Measurements from ENCODE around the gene IDH3B. TPM values are rescaled to one million over a fixed set of nuclear protein-coding genes. Genes with fewer than 3 reads are reported as not detected.
A peak's percentile ranks its signal among the peaks of the same experiment; 100 is the strongest.

IDH3B gene
- total and polyA plus RNA-seq, 4 donors = 51.4 to 104 (median 59.2) TPM

- Histone ChIP-seq H3K4me3 (ENCODE audit: low read length in 2 of 2) (no peak overlapping the region), H3K27ac (ENCODE audit: low read depth in 1 of 2, low read length in 2 of 2) (no peak overlapping the region), H3K9me3 (ENCODE audit: control insufficient read depth, low read length) (no peaks in the 10 kb centered on the region), H3K4me1 (ENCODE audit: control insufficient read depth in 1 of 2, insufficient read depth in 2 of 2, low read length in 2 of 2) (no peaks in the 10 kb centered on the region), H3K36me3 (ENCODE audit: control insufficient read depth in 1 of 2, insufficient read depth in 2 of 2, low read length in 1 of 2) (no peaks in the 10 kb centered on the region), H3K27me3 (ENCODE audit: control insufficient read depth in 1 of 2, insufficient read depth in 2 of 2, low read length in 1 of 2) (no peaks in the 10 kb centered on the region)
- intact Hi-C loops (cut with DNase I) = no loop called here
- ATAC-seq (ENCODE audit: low FRiP score) = no peak
- peak in 1 of 2 donors; percentile 5 for DNase-seq
- 83 to 88% methylated on average over 4 of the region's 4 CpGs for WGBS, 2 donors
These were observed 9.4 kb upstream of the IDH3B start for GRCh38 chr20:2673453-2673852.

GRCh38 chr20:2672446-2672845 lies 8.4 kb upstream of the IDH3B start:
- intact Hi-C loops (cut with DNase I) = no loop called here
- Histone ChIP-seq H3K4me1 (ENCODE audit: control insufficient read depth in 1 of 2, insufficient read depth in 2 of 2, low read length in 2 of 2) (no peaks in the 10 kb centered on the region), H3K36me3 (ENCODE audit: control insufficient read depth in 1 of 2, insufficient read depth in 2 of 2, low read length in 1 of 2) (no peaks in the 10 kb centered on the region), H3K9me3 (ENCODE audit: control insufficient read depth, low read length) (no peaks in the 10 kb centered on the region), H3K4me3 (ENCODE audit: low read length in 2 of 2) (no peak overlapping the region), H3K27ac (ENCODE audit: low read depth in 1 of 2, low read length in 2 of 2) (no peak overlapping the region), H3K27me3 (ENCODE audit: control insufficient read depth in 1 of 2, insufficient read depth in 2 of 2, low read length in 1 of 2) (no peaks in the 10 kb centered on the region)
- ATAC-seq (ENCODE audit: low FRiP score) (no peak), DNase-seq (no peak)
- WGBS, 2 donors = 60 to 68% methylated on average over 3 of the region's 3 CpGs

- DNase-seq (peak in 1 of 2 donors; percentile 33), ATAC-seq (ENCODE audit: low FRiP score) (no peak)
- Histone ChIP-seq H3K4me1 (ENCODE audit: control insufficient read depth in 1 of 2, insufficient read depth in 2 of 2, low read length in 2 of 2) (no peaks in the 10 kb centered on the region), H3K27ac (ENCODE audit: low read depth in 1 of 2, low read length in 2 of 2) (no peak overlapping the region), H3K36me3 (ENCODE audit: control insufficient read depth in 1 of 2, insufficient read depth in 2 of 2, low read length in 1 of 2) (no peaks in the 10 kb centered on the region), H3K27me3 (ENCODE audit: control insufficient read depth in 1 of 2, insufficient read depth in 2 of 2, low read length in 1 of 2) (no peaks in the 10 kb centered on the region), H3K4me3 (ENCODE audit: low read length in 2 of 2) (no peak overlapping the region), H3K9me3 (ENCODE audit: control insufficient read depth, low read length) (no peaks in the 10 kb centered on the region)
- 17 to 20% methylated on average over 4 of the region's 4 CpGs for whole genome bisulfite sequencing, 2 donors
- intact Hi-C loops (cut with DNase I) = no loop called here
These were observed 8.0 kb upstream of the IDH3B start for GRCh38 chr20:2671977-2672376.

GRCh38 chr20:2663364-2663886 lies 591 bp downstream of the IDH3B start:
- Histone ChIP-seq H3K9me3 (ENCODE audit: control insufficient read depth, low read length) (no peaks in the 10 kb centered on the region), H3K27me3 (ENCODE audit: control insufficient read depth in 1 of 2, insufficient read depth in 2 of 2, low read length in 1 of 2) (no peaks in the 10 kb centered on the region), H3K36me3 (ENCODE audit: control insufficient read depth in 1 of 2, insufficient read depth in 2 of 2, low read length in 1 of 2) (peaks cover 0 to 9% of the 10 kb centered on the region in 2 donors), H3K4me3 (ENCODE audit: low read length in 2 of 2) (peak overlapping the region; percentile 15 to 58), H3K27ac (ENCODE audit: low read depth in 1 of 2, low read length in 2 of 2) (peak overlapping the region in 1 of 2 donors; percentile 22), H3K4me1 (ENCODE audit: control insufficient read depth in 1 of 2, insufficient read depth in 2 of 2, low read length in 2 of 2) (no peaks in the 10 kb centered on the region)
- ATAC-seq (ENCODE audit: low FRiP score) (no peak), DNase-seq (peak in 1 of 2 donors; percentile 39)
- 7 to 8% methylated on average over 11 to 13 of the region's 13 CpGs for WGBS, 2 donors
- intact Hi-C loops (cut with DNase I) = no loop called here

- DNase-seq (no peak), ATAC-seq (ENCODE audit: low FRiP score) (no peak)
- intact Hi-C loops (cut with DNase I) = loop anchor here (10.0 kb wide), 2 partner anchors 185 to 1335 kb away; partner anchors contain the start of genes SDCBP2 (in 1 of the 2) and SNRPB (in 1 of the 2)
- H3K36me3 ChIP-seq (ENCODE audit: control insufficient read depth in 1 of 2, insufficient read depth in 2 of 2, low read length in 1 of 2) = peaks cover 0 to 20% of the 10 kb centered on the region in 2 donors
- H3K9me3 ChIP-seq (ENCODE audit: control insufficient read depth, low read length) = no peaks in the 10 kb centered on the region
- no peaks in the 10 kb centered on the region for H3K4me1 ChIP-seq (ENCODE audit: control insufficient read depth in 1 of 2, insufficient read depth in 2 of 2, low read length in 2 of 2)
- no peaks in the 10 kb centered on the region for H3K27me3 ChIP-seq (ENCODE audit: control insufficient read depth in 1 of 2, insufficient read depth in 2 of 2, low read length in 1 of 2)
- H3K4me3 ChIP-seq (ENCODE audit: low read length in 2 of 2) = no peak overlapping the region
- H3K27ac ChIP-seq (ENCODE audit: low read depth in 1 of 2, low read length in 2 of 2) = no peak overlapping the region
- WGBS, 2 donors = 87 to 88% methylated on average over 10 of the region's 10 CpGs
These were observed 4.5 kb downstream of the IDH3B start for GRCh38 chr20:2659547-2659946.

GRCh38 chr20:2658414-2659354 lies 5.3 kb downstream of the IDH3B start:
- DNase-seq (no peak), ATAC-seq (ENCODE audit: low FRiP score) (no peak)
- peaks cover 0 to 20% of the 10 kb centered on the region in 2 donors for H3K36me3 ChIP-seq (ENCODE audit: control insufficient read depth in 1 of 2, insufficient read depth in 2 of 2, low read length in 1 of 2)
- H3K4me1 ChIP-seq (ENCODE audit: control insufficient read depth in 1 of 2, insufficient read depth in 2 of 2, low read length in 2 of 2) = no peaks in the 10 kb centered on the region
- H3K4me3 ChIP-seq (ENCODE audit: low read length in 2 of 2) = no peak overlapping the region
- H3K27ac ChIP-seq (ENCODE audit: low read depth in 1 of 2, low read length in 2 of 2) = no peak overlapping the region
- WGBS, 2 donors = 71 to 74% methylated on average over 13 of the region's 13 CpGs
- no peaks in the 10 kb centered on the region for H3K27me3 ChIP-seq (ENCODE audit: control insufficient read depth in 1 of 2, insufficient read depth in 2 of 2, low read length in 1 of 2)
- intact Hi-C loops (cut with DNase I) = loop anchor here (10.0 kb wide), 2 partner anchors 184 to 1334 kb away; partner anchors contain the start of genes SDCBP2 (in 1 of the 2) and SNRPB (in 1 of the 2)
- H3K9me3 ChIP-seq (ENCODE audit: control insufficient read depth, low read length) = no peaks in the 10 kb centered on the region

- no peaks in the 10 kb centered on the region for H3K27me3 ChIP-seq (ENCODE audit: control insufficient read depth in 1 of 2, insufficient read depth in 2 of 2, low read length in 1 of 2)
- ATAC-seq (ENCODE audit: low FRiP score) = no peak
- peaks cover 0 to 20% of the 10 kb centered on the region in 2 donors for H3K36me3 ChIP-seq (ENCODE audit: control insufficient read depth in 1 of 2, insufficient read depth in 2 of 2, low read length in 1 of 2)
- WGBS, 2 donors = 74% methylated on average over 5 of the region's 5 CpGs
- H3K4me3 ChIP-seq (ENCODE audit: low read length in 2 of 2) = no peak overlapping the region
- no peaks in the 10 kb centered on the region for H3K9me3 ChIP-seq (ENCODE audit: control insufficient read depth, low read length)
- no peaks in the 10 kb centered on the region for H3K4me1 ChIP-seq (ENCODE audit: control insufficient read depth in 1 of 2, insufficient read depth in 2 of 2, low read length in 2 of 2)
- no peak overlapping the region for H3K27ac ChIP-seq (ENCODE audit: low read depth in 1 of 2, low read length in 2 of 2)
- intact Hi-C loops (cut with DNase I) = loop anchor here (10.0 kb wide), 2 partner anchors 183 to 1333 kb away; partner anchors contain the start of genes SDCBP2 (in 1 of the 2) and SNRPB (in 1 of the 2)
- DNase-seq = no peak
These were observed 6.3 kb downstream of the IDH3B start for GRCh38 chr20:2657674-2658073.

GRCh38 chr20:2657241-2657640 lies 6.8 kb downstream of the IDH3B start:
- intact Hi-C loops (cut with DNase I) = loop anchor here (10.0 kb wide), 2 partner anchors 182 to 1332 kb away; partner anchors contain the start of genes SDCBP2 (in 1 of the 2) and SNRPB (in 1 of the 2)
- H3K4me3 ChIP-seq (ENCODE audit: low read length in 2 of 2) = no peak overlapping the region
- DNase-seq = no peak
- H3K27me3 ChIP-seq (ENCODE audit: control insufficient read depth in 1 of 2, insufficient read depth in 2 of 2, low read length in 1 of 2) = peaks cover 0 to 2% of the 10 kb centered on the region in 2 donors
- H3K27ac ChIP-seq (ENCODE audit: low read depth in 1 of 2, low read length in 2 of 2) = no peak overlapping the region
- no peaks in the 10 kb centered on the region for H3K4me1 ChIP-seq (ENCODE audit: control insufficient read depth in 1 of 2, insufficient read depth in 2 of 2, low read length in 2 of 2)
- 59 to 65% methylated on average over 5 of the region's 5 CpGs for WGBS, 2 donors
- peaks cover 0 to 20% of the 10 kb centered on the region in 2 donors for H3K36me3 ChIP-seq (ENCODE audit: control insufficient read depth in 1 of 2, insufficient read depth in 2 of 2, low read length in 1 of 2)
- H3K9me3 ChIP-seq (ENCODE audit: control insufficient read depth, low read length) = no peaks in the 10 kb centered on the region
- ATAC-seq (ENCODE audit: low FRiP score) = no peak

Data from aorta (tissue), 5 donors.